Measurements from ENCODE around the gene PITRM1. TPM values are rescaled to one million over a fixed set of nuclear protein-coding genes. Genes with fewer than 3 reads are reported as not detected.

PITRM1 gene
- total RNA-seq, 1 donor from 2014 or later = 110 TPM

- Histone ChIP-seq H3K27ac (no peak overlapping the region), H3K9me3 (no peaks in the 10 kb centered on the region), H3K4me3 (peak overlapping the region in 1 of 2 donors; percentile 15), H3K27me3 (no peaks in the 10 kb centered on the region), H3K36me3 (peaks cover 24 to 55% of the 10 kb centered on the region in 2 donors), H3K4me1 (peaks cover 7 to 14% of the 10 kb centered on the region in 2 donors)
- DNase-seq (ENCODE audit: low spot score in 2 of 2) = no peak
- TF ChIP-seq CTCF (IDR thresholded peaks at IDR 0.05) = no peak
- intact Hi-C loops (cut with DNase I) = no loop called here
These were observed 46.3 kb downstream of the PITRM1 start for GRCh38 chr10:3126249-3126648.

- DNase-seq (ENCODE audit: low spot score in 2 of 2) = no peak
- Histone ChIP-seq H3K36me3 (peaks cover 24 to 52% of the 10 kb centered on the region in 2 donors), H3K27ac (no peak overlapping the region), H3K4me3 (no peak overlapping the region), H3K4me1 (peaks cover 7 to 14% of the 10 kb centered on the region in 2 donors), H3K27me3 (no peaks in the 10 kb centered on the region), H3K9me3 (no peaks in the 10 kb centered on the region)
- intact Hi-C loops (cut with DNase I) = no loop called here
- TF ChIP-seq CTCF (IDR thresholded peaks at IDR 0.05) = no peak
These were observed 46.9 kb downstream of the PITRM1 start for GRCh38 chr10:3125527-3126170.

GRCh38 chr10:3124412-3125175 lies 48.0 kb downstream of the PITRM1 start:
- no peaks in the 10 kb centered on the region for H3K27me3 ChIP-seq

GRCh38 chr10:3123571-3124411 lies 48.8 kb downstream of the PITRM1 start:
- no peak overlapping the region for H3K4me3 ChIP-seq
- TF ChIP-seq CTCF (IDR thresholded peaks at IDR 0.05) = no peak
- H3K4me1 ChIP-seq = peaks cover 7 to 14% of the 10 kb centered on the region in 2 donors
- DNase-seq (ENCODE audit: low spot score in 2 of 2) = no peak
- no peak overlapping the region for H3K27ac ChIP-seq
- peaks cover 27 to 43% of the 10 kb centered on the region in 2 donors for H3K36me3 ChIP-seq
- H3K27me3 ChIP-seq = no peaks in the 10 kb centered on the region
- intact Hi-C loops (cut with DNase I) = loop anchor here (5.0 kb wide), 1 partner anchor 56 kb away; the partner anchor contains the start of gene PFKP
- H3K9me3 ChIP-seq = no peaks in the 10 kb centered on the region

More at GRCh38 chr10:3124412-3125175, 48.0 kb downstream of the PITRM1 start:
- peaks cover 24 to 41% of the 10 kb centered on the region in 2 donors for H3K36me3 ChIP-seq
- TF ChIP-seq CTCF (IDR thresholded peaks at IDR 0.05) = no peak
- no peak overlapping the region for H3K4me3 ChIP-seq
- no peak for DNase-seq (ENCODE audit: low spot score in 2 of 2)
- H3K27ac ChIP-seq = no peak overlapping the region
- no peaks in the 10 kb centered on the region for H3K9me3 ChIP-seq
- intact Hi-C loops (cut with DNase I) = loop anchor here (5.0 kb wide), 1 partner anchor 57 kb away; the partner anchor contains the start of gene PFKP
- H3K4me1 ChIP-seq = peaks cover 7 to 14% of the 10 kb centered on the region in 2 donors

- DNase-seq (ENCODE audit: low spot score in 2 of 2) = no peak
- TF ChIP-seq CTCF (IDR thresholded peaks at IDR 0.05) = no peak
- peaks cover 33 to 48% of the 10 kb centered on the region in 2 donors for H3K36me3 ChIP-seq
These were observed 49.9 kb downstream of the PITRM1 start for GRCh38 chr10:3122486-3123205.

More at GRCh38 chr10:3122486-3123205, 49.9 kb downstream of the PITRM1 start:
- Histone ChIP-seq H3K4me3 (no peak overlapping the region), H3K9me3 (no peaks in the 10 kb centered on the region), H3K4me1 (peaks cover 7 to 14% of the 10 kb centered on the region in 2 donors), H3K27me3 (no peaks in the 10 kb centered on the region), H3K27ac (no peak overlapping the region)
- intact Hi-C loops (cut with DNase I) = loop anchor here (5.0 kb wide), 1 partner anchor 55 kb away; the partner anchor contains the start of gene PFKP
